Upper lobe of left lung (tissue), 4 donors: ENCODE data around the gene KANSL1.

Source experiments
- POLR2A ChIP-seq, 4 donors: fragments of 450-650 bp; IDR thresholded peaks; one replicate each; pipeline ENCODE4 v1.5.1; 2016 to 2017; ENCODE audit warnings: antibody characterized with exemption in 4 of 4, mild to moderate bottlenecking in 2 of 4
- POLR2AphosphoS5 ChIP-seq, 2 donors: sonication (generic); formaldehyde crosslinking; IDR thresholded peaks; one replicate each; pipeline ENCODE4 v1.5.1; 2017; ENCODE audit warnings: antibody characterized with exemption in 2 of 2
- TF ChIP-seq, protein P1 (sequence below), 6 experiments: fragments of 450-650 bp in 4 of 6; fragments of 200-600 bp in 2 of 6; sonication (generic) in 2 of 6; IDR thresholded peaks; one replicate each; pipeline ENCODE4 v1.5.1; 2016 to 2019; ENCODE audit warnings: antibody characterized with exemption in 6 of 6

GRCh38 chr17:46045639-46046038, 147.6 kb downstream of the KANSL1 start:
- TF ChIP-seq POLR2AphosphoS5 (IDR thresholded peaks at IDR 0.05) (no peak), POLR2A (IDR thresholded peaks at IDR 0.05) (no peak)
- TF ChIP-seq, protein P1, sequence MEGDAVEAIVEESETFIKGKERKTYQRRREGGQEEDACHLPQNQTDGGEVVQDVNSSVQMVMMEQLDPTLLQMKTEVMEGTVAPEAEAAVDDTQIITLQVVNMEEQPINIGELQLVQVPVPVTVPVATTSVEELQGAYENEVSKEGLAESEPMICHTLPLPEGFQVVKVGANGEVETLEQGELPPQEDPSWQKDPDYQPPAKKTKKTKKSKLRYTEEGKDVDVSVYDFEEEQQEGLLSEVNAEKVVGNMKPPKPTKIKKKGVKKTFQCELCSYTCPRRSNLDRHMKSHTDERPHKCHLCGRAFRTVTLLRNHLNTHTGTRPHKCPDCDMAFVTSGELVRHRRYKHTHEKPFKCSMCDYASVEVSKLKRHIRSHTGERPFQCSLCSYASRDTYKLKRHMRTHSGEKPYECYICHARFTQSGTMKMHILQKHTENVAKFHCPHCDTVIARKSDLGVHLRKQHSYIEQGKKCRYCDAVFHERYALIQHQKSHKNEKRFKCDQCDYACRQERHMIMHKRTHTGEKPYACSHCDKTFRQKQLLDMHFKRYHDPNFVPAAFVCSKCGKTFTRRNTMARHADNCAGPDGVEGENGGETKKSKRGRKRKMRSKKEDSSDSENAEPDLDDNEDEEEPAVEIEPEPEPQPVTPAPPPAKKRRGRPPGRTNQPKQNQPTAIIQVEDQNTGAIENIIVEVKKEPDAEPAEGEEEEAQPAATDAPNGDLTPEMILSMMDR (IDR thresholded peaks at IDR 0.05) = no peak
